H1 (cell line): Measurements from ENCODE around the gene ACER3. TPM values are rescaled to one million over a fixed set of nuclear protein-coding genes. Genes with fewer than 3 reads are reported as not detected.

Experiments
- CTCF ChIA-PET: fragments of 300-600 bp; sonication (Branson Sonifier 250); formaldehyde crosslinking; loops from one replicate; lab custom pipeline; 2021; ENCODE audit not compliant: partially characterized antibody; lab: Charles Lee
- POLR2A ChIA-PET: fragments of 300-600 bp; sonication (Branson Sonifier 250); formaldehyde crosslinking; loops from one replicate; lab custom pipeline; 2021; ENCODE audit warnings: inconsistent platforms; ENCODE audit not compliant: partially characterized antibody; lab: Charles Lee
- DNase-seq, 2 experiments: peaks; one replicate each; pipeline versions ENCODE4 v3.0.0 to v3.0.0-alpha.2; 2010 to 2022; ENCODE audit warnings: low spot score in 2 of 2, low read depth in 1 of 2, mixed read lengths in 1 of 2
- FAIRE-seq: peaks from 2 replicates; lab custom pipeline; 2011; peaks lifted over from hg19 to GRCh38; lab: Jason Lieb, UNC
- H2AFZ ChIP-seq: 2 replicates; pipeline ENCODE4 v1.8.1; 2012; ENCODE audit warnings: low read length, inconsistent platforms
- H2AK5ac ChIP-seq: 2 replicates; pipeline ENCODE4 v1.6.1; 2013; ENCODE audit warnings: low read depth, low read length
- H2BK120ac ChIP-seq: replicated peaks from 2 replicates; pipeline ENCODE3; 2013; ENCODE audit warnings: low read depth, low read length, inconsistent platforms
- H2BK12ac ChIP-seq: 2 replicates; pipeline ENCODE4 v1.6.1; 2013; ENCODE audit warnings: low read depth, low read length
- H2BK15ac ChIP-seq: 2 replicates; pipeline ENCODE4 v1.6.1; 2013; ENCODE audit warnings: low read length
- H2BK20ac ChIP-seq: 2 replicates; pipeline ENCODE4 v1.6.1; 2013; ENCODE audit warnings: low read length
- H2BK5ac ChIP-seq: 2 replicates; pipeline ENCODE4 v1.6.1; 2013; ENCODE audit warnings: low read depth, low read length
- H3K14ac ChIP-seq: 2 replicates; pipeline ENCODE4 v1.6.1; 2013; ENCODE audit warnings: inconsistent platforms; ENCODE audit not compliant: insufficient read length
- H3K18ac ChIP-seq: 2 replicates; pipeline ENCODE4 v1.6.1; 2013; ENCODE audit warnings: low read length; ENCODE audit errors: extremely low read depth
- H3K23ac ChIP-seq: 2 replicates; pipeline ENCODE4 v1.6.1; 2013; ENCODE audit warnings: inconsistent platforms; ENCODE audit not compliant: insufficient read length
- H3K23me2 ChIP-seq: 2 replicates; pipeline ENCODE4 v1.6.1; 2013; ENCODE audit warnings: low read depth, low read length
- H3K27ac ChIP-seq: 2 replicates; pipeline ENCODE4 v1.6.1; 2011; ENCODE audit warnings: low read depth, low read length, inconsistent platforms
- H3K27me3 ChIP-seq, 4 experiments: replicated peaks in 1 of 4; 1 replicate in 1 of 4; 2 replicates in 3 of 4; pipeline versions ENCODE4 v1.6.1 to v1.8.1; 2011 to 2013; ENCODE audit warnings: low read length in 3 of 4, mild to moderate bottlenecking in 3 of 4, inconsistent platforms in 2 of 4, mixed read lengths in 2 of 4, moderate library complexity in 1 of 4; ENCODE audit not compliant: control insufficient read depth in 3 of 4, insufficient read depth in 3 of 4; ENCODE audit errors: extremely low read depth in 1 of 4
- H3K36me3 ChIP-seq, 4 experiments: 2 replicates each; pipeline versions ENCODE4 v1.6.1 to v1.8.1; 2011 to 2013; ENCODE audit warnings: mild to moderate bottlenecking in 4 of 4, low read length in 3 of 4, moderate library complexity in 2 of 4, control low read depth in 1 of 4, inconsistent platforms in 1 of 4; ENCODE audit not compliant: insufficient read depth in 4 of 4, control insufficient read depth in 2 of 4
- H3K4ac ChIP-seq: replicated peaks from 2 replicates; pipeline ENCODE3; 2013; ENCODE audit warnings: low read length, low read depth, mixed read lengths, inconsistent platforms; ENCODE audit not compliant: insufficient read length
- H3K4me1 ChIP-seq, 4 experiments: replicated peaks in 1 of 4; 1 replicate in 1 of 4; 2 replicates in 3 of 4; pipeline versions ENCODE4 v1.6.1 to v1.8.1; 2011 to 2013; ENCODE audit warnings: low read length in 3 of 4, inconsistent platforms in 2 of 4, mixed read lengths in 1 of 4; ENCODE audit not compliant: insufficient read depth in 4 of 4, control insufficient read depth in 3 of 4
- H3K4me2 ChIP-seq, 2 experiments: 2 replicates each; pipeline versions ENCODE4 v1.6.1 to v1.8.1; 2011 to 2013; ENCODE audit warnings: low read depth in 2 of 2, low read length in 2 of 2, control low read depth in 1 of 2, inconsistent platforms in 1 of 2, mild to moderate bottlenecking in 1 of 2; ENCODE audit not compliant: insufficient read depth in 1 of 2
- H3K4me3 ChIP-seq, 4 experiments: fragments of 200-600, 300-600 bp in 1 of 4; sonication (generic), shearing (Covaris generic), sonication (Bioruptor Twin) in 1 of 4; 2 replicates each; pipeline versions ENCODE4 v1.5.1 to v1.8.1; 2011 to 2016; ENCODE audit warnings: low read length in 4 of 4, low read depth in 3 of 4, control low read depth in 2 of 4, inconsistent platforms in 2 of 4, mild to moderate bottlenecking in 2 of 4, mixed read lengths in 1 of 4, moderate library complexity in 1 of 4; ENCODE audit not compliant: insufficient read depth in 2 of 4; ENCODE audit errors: extremely low read depth in 1 of 4
- H3K56ac ChIP-seq: replicated peaks from 2 replicates; pipeline ENCODE3; 2013; ENCODE audit warnings: low read depth, mild to moderate bottlenecking, mixed read lengths, low read length, inconsistent platforms; ENCODE audit not compliant: insufficient read length
- H3K79me1 ChIP-seq: 2 replicates; pipeline ENCODE4 v1.6.1; 2013; ENCODE audit warnings: low read depth, low read length, control low read depth
- H3K79me2 ChIP-seq, 2 experiments: 2 replicates each; pipeline versions ENCODE4 v1.6.1 to v1.8.1; 2012 to 2013; ENCODE audit warnings: low read length in 2 of 2, mild to moderate bottlenecking in 2 of 2, inconsistent platforms in 1 of 2; ENCODE audit not compliant: insufficient read depth in 2 of 2, control insufficient read depth in 1 of 2
- H3K9ac ChIP-seq, 4 experiments: replicated peaks in 1 of 4; 1 replicate in 1 of 4; 2 replicates in 3 of 4; pipeline versions ENCODE4 v1.6.1 to v1.8.1; 2011 to 2013; ENCODE audit warnings: low read depth in 3 of 4, low read length in 3 of 4, control low read depth in 2 of 4, mild to moderate bottlenecking in 2 of 4, moderate library complexity in 2 of 4, inconsistent platforms in 1 of 4; ENCODE audit errors: extremely low read depth in 1 of 4
- H3K9me3 ChIP-seq, 2 experiments: 2 replicates each; pipeline versions ENCODE4 v1.6.1 to v1.8.1; 2012 to 2013; ENCODE audit warnings: mild to moderate bottlenecking in 2 of 2, moderate library complexity in 2 of 2, control low read depth in 1 of 2, inconsistent platforms in 1 of 2, low read depth in 1 of 2, low read length in 1 of 2, mixed read lengths in 1 of 2; ENCODE audit not compliant: insufficient read depth in 2 of 2
- H4K20me1 ChIP-seq, 2 experiments: replicated peaks in 1 of 2; 2 replicates each; pipeline versions ENCODE3 to v1.8.1; 2011 to 2013; ENCODE audit warnings: inconsistent platforms in 2 of 2, low read length in 2 of 2, mild to moderate bottlenecking in 1 of 2; ENCODE audit not compliant: insufficient read depth in 2 of 2, control insufficient read depth in 1 of 2
- H4K5ac ChIP-seq: 2 replicates; pipeline ENCODE4 v1.6.1; 2013; ENCODE audit warnings: low read length, low read depth, mixed read lengths, inconsistent platforms; ENCODE audit not compliant: insufficient read length
- H4K8ac ChIP-seq: 2 replicates; pipeline ENCODE4 v1.8.0; 2013; ENCODE audit warnings: mild to moderate bottlenecking, moderate library complexity, low read length, inconsistent platforms; ENCODE audit not compliant: insufficient read depth; ENCODE audit errors: extremely low read depth
- H4K91ac ChIP-seq: replicated peaks from 2 replicates; pipeline ENCODE3; 2013; ENCODE audit warnings: low read length, mixed read lengths, inconsistent platforms; ENCODE audit not compliant: insufficient read length
- RAD21 ChIP-seq, 2 experiments: IDR thresholded peaks in 1 of 2; conservative IDR thresholded peaks in 1 of 2; 2 replicates each; pipeline ENCODE4 v1.6.1; 2011; ENCODE audit warnings: low read depth in 2 of 2, low read length in 2 of 2, improper control_type of control experiment in 1 of 2, inconsistent platforms in 1 of 2, mild to moderate bottlenecking in 1 of 2, moderate library complexity in 1 of 2
- TBP ChIP-seq: IDR thresholded peaks from 2 replicates; pipeline ENCODE4 v1.6.1; 2011; ENCODE audit warnings: low read depth, low read length, improper control_type of control experiment
- WGBS, 2 experiments: shearing (Covaris generic) in 1 of 2; methylation state at CpG; one replicate each; pipeline versions ENCODE4 v1.1.6 to v1.1.7; 2013 to 2015; ENCODE audit warnings: low lambda C conversion rate in 2 of 2, mixed read lengths in 2 of 2, inconsistent platforms in 1 of 2, low coverage in 1 of 2, missing lambda C conversion rate in 1 of 2; ENCODE audit not compliant: insufficient replicate concordance in 2 of 2, insufficient coverage in 1 of 2, insufficient read length in 1 of 2; ENCODE audit errors: extremely low coverage in 1 of 2, missing lambda C conversion rate in 1 of 2; 5-methylcytosine and 5-hydroxymethylcytosine counted together
- polyA plus RNA-seq, 7 experiments: library from polyadenylated mRNA; depleted of rRNA in 3 of 7; stranded (reverse) in 5 of 7; unstranded in 2 of 7; fragments of >200 nt in 5 of 7; fragments of 200-250 nt in 2 of 7; gene quantifications; 1 replicate in 5 of 7; 2 replicates in 1 of 7; 4 replicates in 1 of 7; pipeline versions ENCODE4 v1.2.1 to v1.2.3, GENCODE V29; 2011 to 2013; ENCODE audit warnings: missing spikeins in 2 of 7, mixed read lengths in 2 of 7
- total RNA-seq: library from RNA; stranded (reverse); fragmentation: NEBNext Ultra II Directional; extraction: Animal tissue kit (Norgen Biotek cat#: 25700); gene quantifications from 2 replicates; pipeline ENCODE4 v1.2.1, GENCODE V29; 2021

ACER3 gene
- total and polyA plus RNA-seq, 2 of the 8 experiments (the other 6 are each of a cell fraction or from before 2014, with no cell fraction given): 5.7 to 16.2 TPM

DNA sequence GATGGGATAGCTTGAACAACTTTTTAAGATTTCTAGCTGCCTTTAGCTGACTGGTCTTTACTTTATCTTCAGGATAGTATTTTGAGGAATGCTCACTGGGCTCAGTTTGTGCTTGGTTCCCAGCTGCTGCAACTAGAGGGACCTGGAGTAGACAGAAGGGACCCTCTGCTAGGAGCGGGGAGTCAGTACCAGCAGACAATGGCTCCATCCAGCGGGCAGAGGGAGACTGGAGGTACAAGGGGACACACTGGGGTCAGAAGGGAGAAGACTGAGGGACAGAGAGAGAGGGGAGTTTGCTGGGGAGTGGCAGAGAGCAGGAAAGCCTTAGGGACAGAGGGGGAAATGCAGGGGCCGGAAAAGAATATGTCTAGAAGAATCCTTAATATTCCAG is 22.0 kb upstream of the ACER3 start:
- Histone ChIP-seq H2AK5ac (no peak overlapping the region), H3K4me1 (peaks cover 0 to 4% (median 0%) of the 10 kb centered on the region in 4 experiments; a peak in 1 of 7 replicates), H4K5ac (no peak overlapping the region), H3K4me3 (no peak overlapping the region), H2AFZ (no peak overlapping the region), H3K23ac (no peak overlapping the region), H2BK15ac (no peak overlapping the region), H3K27ac (no peak overlapping the region), H2BK120ac (no peak overlapping the region), H3K9me3 (no peaks in the 10 kb centered on the region), H3K14ac (no peak overlapping the region), H3K18ac (no peak overlapping the region), H3K4me2 (no peak overlapping the region), H3K4ac (no peak overlapping the region), H2BK20ac (no peak overlapping the region), H3K79me1 (no peaks in the 10 kb centered on the region), H2BK12ac (no peak overlapping the region), H3K56ac (no peak overlapping the region), H4K91ac (no peak overlapping the region), H3K27me3 (no peaks in the 10 kb centered on the region), H3K79me2 (no peaks in the 10 kb centered on the region), H3K36me3 (no peaks in the 10 kb centered on the region), H4K20me1 (no peaks in the 10 kb centered on the region), H4K8ac (no peak overlapping the region), H2BK5ac (no peak overlapping the region), H3K23me2 (no peaks in the 10 kb centered on the region), H3K9ac (no peak overlapping the region)
- ChIA-PET CTCF (interaction anchor here (0.7 to 2.3 kb wide), 19 partner anchors 9 to 201 kb away, joined by 3 to 17 read pairs (median 5); no protein-coding TSS in a partner anchor), POLR2A (interaction anchor here (1.3 kb wide), 1 partner anchor 33 kb away, joined by 3 read pairs; no protein-coding TSS in a partner anchor)
- WGBS, 2 experiments: 43% methylated on average over 3 of the region's 3 CpGs; no CpG with 5 or more reads in 1 of the 2 experiments
- FAIRE-seq: peak; percentile 28
- DNase-seq: peak in 1 of 2 experiments; percentile 47
- TF ChIP-seq RAD21 (IDR thresholded peaks at IDR 0.05 in 1 of 2, conservative IDR thresholded peaks at IDR 0.05 in 1 of 2; ENCODE audit: low read depth in 2 of 2, low read length in 2 of 2): peak; percentile 94 to 98
- TF ChIP-seq TBP: no peak
